WTC11 (cell line): ENCODE data around the gene FAM13C. TPM values are rescaled to one million over a fixed set of nuclear protein-coding genes. Genes with fewer than 3 reads are reported as not detected.

Experiments used
- ATAC-seq: fragments of 200-7000 bp; cut with Tn5 transposase; 2 replicates; pipeline ENCODE4 v1.10.0; 2021; ENCODE audit warnings: mild to moderate bottlenecking, moderate library complexity
- CTCF ChIA-PET: fragments of 300-600 bp; sonication (Branson Sonifier 250); formaldehyde crosslinking; loops from one replicate; lab custom pipeline; 2021; ENCODE audit warnings: antibody characterized with exemption; lab: Charles Lee
- POLR2A ChIA-PET: fragments of 350-600 bp; sonication (Branson Sonifier 250); formaldehyde crosslinking; loops from one replicate; lab custom pipeline; 2021; ENCODE audit warnings: antibody characterized with exemption; lab: Charles Lee
- DNase-seq: peaks from one replicate; pipeline ENCODE4 v3.0.0; 2021; ENCODE audit warnings: low spot score
- H3K27ac Mint-ChIP-seq: 2 replicates; pipeline ENCODE4 v1.8.0; 2021; ENCODE audit warnings: mixed read lengths
- H3K27me3 Mint-ChIP-seq: 2 replicates; pipeline ENCODE4 v1.8.0; 2021; ENCODE audit warnings: low read depth, mild to moderate bottlenecking, moderate library complexity, mixed read lengths
- H3K36me3 Mint-ChIP-seq: 2 replicates; pipeline ENCODE4 v1.8.0; 2021; ENCODE audit warnings: mixed read lengths
- H3K4me1 Mint-ChIP-seq: 2 replicates; pipeline ENCODE4 v1.8.0; 2022; ENCODE audit warnings: mixed read lengths
- H3K4me3 Mint-ChIP-seq: 2 replicates; pipeline ENCODE4 v1.8.0; 2021; ENCODE audit warnings: mild to moderate bottlenecking, moderate library complexity, mixed read lengths
- H3K9me3 Mint-ChIP-seq: 2 replicates; pipeline ENCODE4 v1.8.0; 2021; ENCODE audit warnings: mixed read lengths
- CBFB ChIP-seq: sonication (generic); formaldehyde crosslinking; IDR thresholded peaks from 2 replicates; pipeline ENCODE4 v1.8.1; 2022; ENCODE audit warnings: mild to moderate bottlenecking, low read depth, missing genetic modification reagents
- CTCF ChIP-seq: fragments of 200-600 bp; IDR thresholded peaks from 2 replicates; pipeline ENCODE4 v1.8.0; 2022; ENCODE audit warnings: antibody characterized with exemption
- E2F5 ChIP-seq: sonication (generic); formaldehyde crosslinking; IDR thresholded peaks from 2 replicates; pipeline ENCODE4 v1.8.1; 2022; ENCODE audit warnings: mild to moderate bottlenecking, moderate library complexity, missing genetic modification reagents
- ELF4 ChIP-seq: sonication (generic); formaldehyde crosslinking; IDR thresholded peaks from 2 replicates; pipeline ENCODE4 v1.8.1; 2022; ENCODE audit warnings: low read depth, mild to moderate bottlenecking, moderate library complexity, missing genetic modification reagents
- ESRRA ChIP-seq: sonication (generic); formaldehyde crosslinking; IDR thresholded peaks from 2 replicates; pipeline ENCODE4 v1.8.1; 2022; ENCODE audit warnings: mild to moderate bottlenecking, missing genetic modification reagents, borderline replicate concordance
- FOXK1 ChIP-seq: sonication (generic); formaldehyde crosslinking; IDR thresholded peaks from 2 replicates; pipeline ENCODE4 v1.8.0; 2022; ENCODE audit warnings: mild to moderate bottlenecking, moderate library complexity, missing genetic modification reagents
- FOXP1 ChIP-seq: sonication (generic); formaldehyde crosslinking; IDR thresholded peaks from 2 replicates; pipeline ENCODE4 v1.8.0; 2022; ENCODE audit warnings: missing genetic modification reagents, mild to moderate bottlenecking, moderate library complexity, borderline replicate concordance
- GABPB1 ChIP-seq: sonication (generic); formaldehyde crosslinking; IDR thresholded peaks from 2 replicates; pipeline ENCODE4 v1.8.1; 2023; ENCODE audit warnings: mild to moderate bottlenecking, missing genetic modification reagents
- IRF2 ChIP-seq: sonication (generic); formaldehyde crosslinking; IDR thresholded peaks from 2 replicates; pipeline ENCODE4 v1.8.0; 2022; ENCODE audit warnings: low read depth, missing genetic modification reagents, borderline replicate concordance
- MXD4 ChIP-seq: fragments of 250-450 bp; sonication (Bioruptor Pico); IDR thresholded peaks from 2 replicates; pipeline ENCODE4 v1.8.0; 2021; ENCODE audit warnings: mild to moderate bottlenecking, moderate library complexity, borderline replicate concordance
- MYBL2 ChIP-seq: sonication (generic); formaldehyde crosslinking; IDR thresholded peaks from 2 replicates; pipeline ENCODE4 v1.8.1; 2023; ENCODE audit warnings: mild to moderate bottlenecking, moderate library complexity, missing genetic modification reagents
- NFE2L1 ChIP-seq: sonication (generic); formaldehyde crosslinking; IDR thresholded peaks from 2 replicates; pipeline ENCODE4 v1.8.1; 2023; ENCODE audit warnings: missing genetic modification reagents
- NFYB ChIP-seq: sonication (generic); formaldehyde crosslinking; conservative IDR thresholded peaks from 2 replicates; pipeline ENCODE4 v1.8.0; 2022; ENCODE audit warnings: low read depth, missing genetic modification reagents
- NR1H2 ChIP-seq: sonication (generic); formaldehyde crosslinking; IDR thresholded peaks from 2 replicates; pipeline ENCODE4 v1.9.0; 2021; ENCODE audit warnings: mild to moderate bottlenecking, moderate library complexity, missing genetic modification reagents
- NR2C2 ChIP-seq: sonication (generic); formaldehyde crosslinking; IDR thresholded peaks from 2 replicates; pipeline ENCODE4 v1.8.0; 2022; ENCODE audit warnings: mild to moderate bottlenecking, missing genetic modification reagents
- PREB ChIP-seq: sonication (generic); formaldehyde crosslinking; IDR thresholded peaks from 2 replicates; pipeline ENCODE4 v1.8.1; 2022; ENCODE audit warnings: mild to moderate bottlenecking, missing genetic modification reagents, moderate library complexity, borderline replicate concordance
- PRRX2 ChIP-seq: fragments of 250-450 bp; sonication (Bioruptor Pico); IDR thresholded peaks from 2 replicates; pipeline ENCODE4 v1.8.0; 2021; ENCODE audit warnings: mild to moderate bottlenecking
- RELA ChIP-seq: sonication (generic); formaldehyde crosslinking; IDR thresholded peaks from 2 replicates; pipeline ENCODE4 v1.8.1; 2022; ENCODE audit warnings: missing genetic modification reagents, mild to moderate bottlenecking, borderline replicate concordance
- SMAD4 ChIP-seq: sonication (generic); formaldehyde crosslinking; IDR thresholded peaks from 2 replicates; pipeline ENCODE4 v1.8.0; 2022; ENCODE audit warnings: mild to moderate bottlenecking, missing genetic modification reagents
- SOX15 ChIP-seq: fragments of 250-450 bp; sonication (Bioruptor Pico); IDR thresholded peaks from 2 replicates; pipeline ENCODE4 v1.9.0; 2021; ENCODE audit warnings: mild to moderate bottlenecking
- TEAD1 ChIP-seq: sonication (generic); formaldehyde crosslinking; IDR thresholded peaks from 2 replicates; pipeline ENCODE4 v1.8.0; 2022; ENCODE audit warnings: mild to moderate bottlenecking, missing genetic modification reagents
- USF1 ChIP-seq: sonication (generic); formaldehyde crosslinking; IDR thresholded peaks from 2 replicates; pipeline ENCODE4 v1.8.0; 2022; ENCODE audit warnings: mild to moderate bottlenecking, missing genetic modification reagents
- ZBTB43 ChIP-seq: sonication (generic); formaldehyde crosslinking; IDR thresholded peaks from 2 replicates; pipeline ENCODE4 v1.8.1; 2023; ENCODE audit warnings: mild to moderate bottlenecking, missing genetic modification reagents
- ZNF121 ChIP-seq: sonication (generic); formaldehyde crosslinking; IDR thresholded peaks from 2 replicates; pipeline ENCODE4 v1.8.0; 2023; ENCODE audit warnings: missing genetic modification reagents
- ZNF263 ChIP-seq: sonication (generic); formaldehyde crosslinking; IDR thresholded peaks from 2 replicates; pipeline ENCODE4 v1.8.1; 2022; ENCODE audit warnings: low read depth, mild to moderate bottlenecking, moderate library complexity, missing genetic modification reagents
- ZNF317 ChIP-seq: sonication (generic); formaldehyde crosslinking; IDR thresholded peaks from 2 replicates; pipeline ENCODE4 v1.8.1; 2023; ENCODE audit warnings: low read depth, mild to moderate bottlenecking, moderate library complexity, missing genetic modification reagents, borderline replicate concordance
- ZNF671 ChIP-seq: fragments of 250-450 bp; sonication (Bioruptor Pico); IDR thresholded peaks from 2 replicates; pipeline ENCODE4 v1.8.0; 2021; ENCODE audit warnings: mild to moderate bottlenecking
- total RNA-seq: library from RNA; stranded (reverse); gene quantifications from 3 replicates; pipeline ENCODE4 v1.2.3, GENCODE V29; 2021

Gene FAM13C
- total RNA-seq, 1 experiment from 2014 or later = 1.5 TPM

- no peak overlapping the region for H3K27ac Mint-ChIP-seq
- TF ChIP-seq FOXP1 (CRISPR knock-in tag) (no peak), E2F5 (CRISPR knock-in tag) (no peak), MXD4 (no peak), SMAD4 (CRISPR knock-in tag) (no peak), ZNF317 (no peak)
- TF ChIP-seq, all 79 proteins: peak for 0
- DNase-seq (no peak), ATAC-seq (no peak)
- H3K9me3 Mint-ChIP-seq = 0 out of 2 replicates have a peak, but pooled peaks cover 7% of the 10 kb centered on the region
- peaks cover 18% of the 10 kb centered on the region for H3K4me1 Mint-ChIP-seq
- no peak overlapping the region for H3K4me3 Mint-ChIP-seq
- CTCF ChIA-PET = no interaction called here
- POLR2A ChIA-PET = no interaction called here
- H3K36me3 Mint-ChIP-seq = no peaks in the 10 kb centered on the region
- H3K27me3 Mint-ChIP-seq = no peaks in the 10 kb centered on the region
These were observed 82.3 kb downstream of the FAM13C start for GRCh38 chr10:59279991-59280505.

- H3K9me3 Mint-ChIP-seq = 0 out of 2 replicates have a peak, but pooled peaks cover 7% of the 10 kb centered on the region
- no peak for ATAC-seq
- POLR2A ChIA-PET = no interaction called here
These were observed 82.9 kb downstream of the FAM13C start for GRCh38 chr10:59279476-59279875.

GRCh38 chr10:59276919-59277318 is 85.4 kb downstream of the FAM13C start:
- Mint-ChIP-seq H3K36me3 (no peaks in the 10 kb centered on the region), H3K27ac (no peak overlapping the region), H3K4me3 (no peak overlapping the region), H3K27me3 (no peaks in the 10 kb centered on the region), H3K9me3 (0 out of 2 replicates have a peak, but pooled peaks cover 7% of the 10 kb centered on the region), H3K4me1 (no peaks in the 10 kb centered on the region)
- no peak for ATAC-seq
- DNase-seq = no peak
- CTCF ChIA-PET = no interaction called here
- POLR2A ChIA-PET = no interaction called here
- no peak for TF ChIP-seq NR1H2 (CRISPR knock-in tag)
- TF ChIP-seq FOXK1 (CRISPR knock-in tag) = no peak
- no peak for TF ChIP-seq ZBTB43 (CRISPR knock-in tag)
- TF ChIP-seq ZNF121 (CRISPR knock-in tag) = no peak
- TF ChIP-seq IRF2 (CRISPR knock-in tag) = no peak
- TF ChIP-seq SMAD4 (CRISPR knock-in tag) = no peak
- TF ChIP-seq ESRRA (CRISPR knock-in tag) = no peak
- no peak for TF ChIP-seq SOX15 (CRISPR knock-in tag)
- no peak for TF ChIP-seq ZNF263
- no peak for TF ChIP-seq USF1
- TF ChIP-seq PREB (CRISPR knock-in tag) = no peak
- TF ChIP-seq MYBL2 (CRISPR knock-in tag) = no peak
- no peak for TF ChIP-seq NFYB (CRISPR knock-in tag)
- no peak for TF ChIP-seq CTCF
- no peak for TF ChIP-seq ZNF671
- no peak for TF ChIP-seq NR2C2 (CRISPR knock-in tag)
- TF ChIP-seq ELF4 (CRISPR knock-in tag) = no peak

More at GRCh38 chr10:59279476-59279875, 82.9 kb downstream of the FAM13C start:
- Mint-ChIP-seq H3K27ac (no peak overlapping the region), H3K4me3 (no peak overlapping the region), H3K36me3 (no peaks in the 10 kb centered on the region), H3K4me1 (peaks cover 18% of the 10 kb centered on the region), H3K27me3 (no peaks in the 10 kb centered on the region)
- CTCF ChIA-PET = no interaction called here
- no peak for DNase-seq
- TF ChIP-seq ZNF671 (no peak), PRRX2 (CRISPR knock-in tag) (no peak), TEAD1 (CRISPR knock-in tag) (no peak), NFYB (CRISPR knock-in tag) (no peak), RELA (CRISPR knock-in tag) (no peak), CBFB (CRISPR knock-in tag) (no peak), NFE2L1 (CRISPR knock-in tag) (no peak), GABPB1 (CRISPR knock-in tag) (no peak)
